OCI-LY3 (cell line): ENCODE measurements around the gene TWSG1.

Experiments used
- CTCF ChIP-seq: fragments of 200-600, 300-600 bp; sonication (generic); IDR thresholded peaks from 2 replicates; pipeline ENCODE4 v1.5.1; 2014; ENCODE audit warnings: antibody characterized with exemption, low read length, low read depth
- EZH2phosphoT487 ChIP-seq: fragments of 200-600 bp; shearing (Covaris generic); IDR thresholded peaks from 2 replicates; pipeline ENCODE4 v1.6.1; 2018; ENCODE audit warnings: antibody characterized with exemption, mixed run types, low read depth

GRCh38 chr18:9394046-9394445 is 59.5 kb downstream of the TWSG1 start:
- no peak for TF ChIP-seq CTCF
- no peak for TF ChIP-seq EZH2phosphoT487
